ENCODE measurements around the gene TRPC5OS. TPM values are rescaled to one million over a fixed set of nuclear protein-coding genes. Genes with fewer than 3 reads are reported as not detected.

The TRPC5OS gene
- polyA plus RNA-seq, 3 donors, result 0.16 to 0.17 (median 0.16) TPM

GRCh38 chrX:111892375-111892774 lies 16.4 kb downstream of the TRPC5OS start:
- DNase-seq, result no peak

- DNase-seq, result no peak
Measured at GRCh38 chrX:111896148-111896547, 20.2 kb downstream of the TRPC5OS start.

GRCh38 chrX:111914398-111915090 lies 38.6 kb downstream of the TRPC5OS start:
- no peak for DNase-seq

- no peak for DNase-seq
Measured at GRCh38 chrX:111917591-111917990, 41.6 kb downstream of the TRPC5OS start.

GRCh38 chrX:111928456-111928855 lies 52.5 kb downstream of the TRPC5OS start:
- DNase-seq, result no peak

Other genes with a start within 250 kb of the TRPC5OS start
- gene ALG13, start 195.0 kb upstream of the TRPC5OS start, polyA plus RNA-seq (ENCODE audit: insufficient read length in 3 of 3), result 10 to 100 TPM; 41.2 to 67.3 (median 66.9) TPM
- under 1 TPM; 0.08 to 0.10 (median 0.09) TPM for gene TRPC5, start 206.6 kb downstream of the TRPC5OS start, polyA plus RNA-seq (ENCODE audit: insufficient read length in 3 of 3)
- gene RTL4, start 206.8 kb downstream of the TRPC5OS start, polyA plus RNA-seq (ENCODE audit: insufficient read length in 3 of 3), result under 1 TPM in 2 of 3 donors, not detected in 1; 0.13 to 0.16 TPM